HG03060 (cell line): ENCODE data around the gene AKR7A3.
A peak's percentile ranks its signal among the peaks of the same experiment; 100 is the strongest.
"Not testable (repeated sequence)": the region's sequence is repeated elsewhere in the genome, so short reads cannot be mapped to it uniquely, and the experiment has no call there.

ENCODE experiments used
- ATAC-seq: cut with Tn5 transposase; IDR thresholded peaks from one replicate; pipeline ENCODE4 v1.9.1; 2021; ENCODE audit warnings: low read depth, moderate number of reproducible peaks; ENCODE audit not compliant: unreplicated experiment

The AKR7A3 gene

DNA sequence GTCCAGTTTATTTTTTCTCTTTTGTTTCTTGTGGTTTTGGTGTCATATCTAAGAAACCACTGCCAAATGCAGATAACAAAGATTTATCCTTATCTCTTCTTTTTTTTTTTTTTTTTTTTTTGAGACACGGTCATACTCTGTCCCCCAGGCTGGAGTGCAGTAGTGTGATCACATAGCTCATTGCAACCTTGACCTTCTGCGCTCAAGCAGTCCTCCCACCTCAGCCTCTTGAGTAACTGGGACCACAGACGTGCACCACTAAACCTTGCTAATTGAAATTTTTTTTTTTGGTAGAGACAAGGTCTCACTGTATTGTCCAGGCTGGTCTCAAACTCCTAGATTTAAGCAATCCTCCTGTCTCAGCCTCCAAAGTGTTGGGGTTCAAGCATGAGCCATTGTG, 32.5 kb upstream of the AKR7A3 start:
- ATAC-seq = no peak

DNA sequence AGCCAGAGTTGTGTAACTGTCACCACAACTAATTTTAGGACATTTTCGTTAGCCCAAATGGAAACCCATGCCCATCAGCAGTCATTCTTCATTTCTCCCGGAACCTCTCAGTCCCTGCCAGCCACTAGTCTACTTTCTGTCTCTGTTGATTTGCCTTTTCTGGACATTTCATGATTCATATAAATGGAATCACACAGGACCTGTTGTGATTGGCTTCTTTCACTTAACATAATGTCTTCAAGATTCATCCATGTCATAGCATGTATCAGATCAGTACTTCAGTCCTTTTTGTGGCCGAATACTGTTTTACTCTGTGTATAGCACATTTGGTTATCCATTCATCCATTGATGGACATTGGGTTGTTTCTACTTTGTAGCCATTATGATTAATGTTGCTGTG, 30.6 kb upstream of the AKR7A3 start:
- ATAC-seq = no peak

DNA sequence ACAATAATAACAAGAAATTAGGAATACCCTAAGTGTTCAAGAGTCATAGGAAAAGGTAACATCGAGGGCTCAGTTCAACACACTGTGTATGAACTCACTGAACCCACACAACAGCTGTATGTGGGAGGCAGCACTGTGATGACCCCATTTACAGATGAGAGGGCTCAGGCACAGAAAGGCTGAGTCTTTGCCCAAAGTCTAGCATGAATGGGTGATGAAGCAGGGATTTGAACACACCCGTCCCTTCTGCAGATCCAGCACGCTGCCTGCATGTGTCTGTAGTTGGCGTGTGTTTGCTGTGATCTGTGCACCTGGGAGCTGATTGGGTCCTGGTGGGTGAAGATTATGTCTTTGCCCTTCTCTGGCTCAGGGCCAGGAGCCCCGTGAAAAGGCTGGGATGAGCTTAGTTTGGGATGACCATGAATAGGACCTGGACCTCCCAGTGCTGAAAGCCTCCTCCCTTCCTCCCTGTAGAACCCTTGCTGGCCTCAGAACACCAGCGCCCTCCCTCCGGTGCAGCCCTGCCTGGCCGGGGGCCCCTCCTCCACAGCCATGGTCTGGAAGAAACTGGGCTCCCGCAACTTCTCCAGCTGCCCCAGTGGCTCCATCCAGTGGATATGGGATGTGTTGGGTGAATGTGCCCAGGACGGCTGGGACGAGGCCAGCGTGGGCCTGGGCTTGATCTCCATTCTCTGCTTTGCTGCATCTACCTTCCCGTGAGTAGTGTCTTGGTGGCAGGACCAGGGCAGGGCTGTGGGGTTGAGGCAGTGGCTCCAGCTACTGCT, 28.7 kb upstream of the AKR7A3 start:
- ATAC-seq = no peak

DNA sequence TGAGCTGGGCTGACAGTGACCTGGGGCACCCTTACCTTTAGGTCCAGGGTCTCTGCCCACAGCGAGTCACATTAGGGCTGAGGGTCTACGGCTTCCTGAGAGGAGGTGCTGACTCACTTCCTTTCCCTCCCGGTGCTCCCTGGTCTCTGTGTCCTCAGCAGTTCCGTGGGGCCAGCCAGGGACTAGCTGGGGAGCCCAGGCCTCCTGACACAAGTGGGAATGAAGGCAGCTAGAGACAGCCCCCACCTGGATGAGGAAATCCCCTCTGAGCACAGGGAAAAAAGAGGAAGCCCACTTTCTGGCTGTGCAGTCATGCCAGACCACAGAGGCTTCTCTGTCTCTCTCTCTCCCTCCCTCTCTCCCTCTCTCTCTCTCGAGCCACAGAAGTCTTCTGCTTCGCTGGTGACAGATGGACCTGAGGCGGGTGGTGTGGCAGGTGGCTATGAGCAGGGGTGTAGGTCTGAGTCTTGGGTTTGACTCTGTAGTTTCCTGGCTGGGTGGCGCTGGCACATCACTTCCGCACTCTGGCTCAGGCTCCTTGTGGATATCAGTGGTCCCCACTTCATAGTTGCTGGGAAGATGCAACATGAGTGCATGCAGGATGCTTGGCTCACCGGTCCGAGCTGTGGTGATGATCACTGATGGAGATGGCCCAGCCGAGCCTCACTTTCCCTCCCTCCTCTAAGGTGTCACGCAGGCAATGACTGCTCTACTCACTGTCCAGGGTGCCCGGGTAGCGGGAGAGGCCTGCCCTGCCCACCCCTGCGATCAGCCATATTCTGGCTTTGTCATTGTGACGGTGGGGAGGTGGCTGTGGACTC, 27.0 kb upstream of the AKR7A3 start:
- ATAC-seq = no peak

DNA sequence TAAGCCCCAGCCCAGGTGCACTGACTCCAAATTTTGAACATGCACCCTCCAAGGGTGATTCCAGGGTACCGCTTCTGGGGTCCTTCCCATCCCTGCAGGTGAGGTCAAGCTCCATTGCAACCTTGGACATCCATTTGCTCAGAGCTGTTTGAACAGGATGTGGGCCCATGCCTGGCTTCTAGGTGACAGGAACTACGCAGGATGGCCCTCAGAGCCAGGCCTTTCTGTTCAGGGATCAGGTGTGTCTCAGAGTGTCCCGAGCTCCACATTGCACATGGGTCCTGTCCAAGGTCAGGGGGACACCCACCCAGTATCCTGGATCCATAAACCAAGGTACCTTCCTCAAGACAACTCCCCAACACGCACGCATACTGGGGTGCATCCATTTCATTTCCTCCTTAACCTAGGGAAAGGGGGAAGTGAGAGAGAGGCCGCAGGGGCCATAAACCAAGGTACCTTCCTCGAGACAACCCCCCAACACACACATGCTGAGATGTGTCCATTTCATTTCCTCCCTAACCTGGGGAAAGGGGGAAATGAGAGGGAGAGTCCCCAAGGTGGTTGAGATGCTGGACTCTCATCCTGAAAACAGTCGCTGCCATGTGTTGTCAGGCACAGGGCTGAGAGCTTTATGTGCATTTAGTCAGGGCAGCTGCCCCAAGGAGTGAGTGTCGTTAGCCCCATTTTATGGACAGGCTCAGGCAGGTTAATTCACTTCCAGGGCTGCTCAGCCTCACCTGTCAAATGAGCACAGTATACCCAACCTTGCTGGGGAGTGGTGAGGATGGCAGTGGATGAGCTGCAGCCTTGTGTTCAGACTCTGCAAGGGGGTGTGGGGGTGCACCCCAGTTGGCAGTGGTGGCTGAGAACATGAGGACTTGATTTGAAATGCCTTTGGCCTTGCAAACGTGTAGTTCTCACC, 25.7 kb upstream of the AKR7A3 start:
- ATAC-seq = no peak

DNA sequence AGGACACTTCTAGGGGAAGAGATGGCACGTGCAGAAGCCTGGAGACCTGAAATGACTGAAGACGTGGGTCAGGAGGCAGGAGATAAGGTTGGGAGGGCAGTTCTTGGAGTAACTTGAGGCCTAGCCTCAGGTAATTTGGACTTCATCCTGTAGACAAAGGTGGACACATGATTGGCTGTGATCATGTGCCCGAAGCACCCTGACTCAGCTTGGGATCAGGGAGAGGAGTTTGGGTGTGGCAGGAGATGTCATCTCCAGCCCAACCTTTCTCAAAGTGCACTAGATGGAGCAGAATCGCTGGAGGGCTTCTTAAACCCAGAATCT, 25.0 kb upstream of the AKR7A3 start:
- ATAC-seq = no peak

DNA sequence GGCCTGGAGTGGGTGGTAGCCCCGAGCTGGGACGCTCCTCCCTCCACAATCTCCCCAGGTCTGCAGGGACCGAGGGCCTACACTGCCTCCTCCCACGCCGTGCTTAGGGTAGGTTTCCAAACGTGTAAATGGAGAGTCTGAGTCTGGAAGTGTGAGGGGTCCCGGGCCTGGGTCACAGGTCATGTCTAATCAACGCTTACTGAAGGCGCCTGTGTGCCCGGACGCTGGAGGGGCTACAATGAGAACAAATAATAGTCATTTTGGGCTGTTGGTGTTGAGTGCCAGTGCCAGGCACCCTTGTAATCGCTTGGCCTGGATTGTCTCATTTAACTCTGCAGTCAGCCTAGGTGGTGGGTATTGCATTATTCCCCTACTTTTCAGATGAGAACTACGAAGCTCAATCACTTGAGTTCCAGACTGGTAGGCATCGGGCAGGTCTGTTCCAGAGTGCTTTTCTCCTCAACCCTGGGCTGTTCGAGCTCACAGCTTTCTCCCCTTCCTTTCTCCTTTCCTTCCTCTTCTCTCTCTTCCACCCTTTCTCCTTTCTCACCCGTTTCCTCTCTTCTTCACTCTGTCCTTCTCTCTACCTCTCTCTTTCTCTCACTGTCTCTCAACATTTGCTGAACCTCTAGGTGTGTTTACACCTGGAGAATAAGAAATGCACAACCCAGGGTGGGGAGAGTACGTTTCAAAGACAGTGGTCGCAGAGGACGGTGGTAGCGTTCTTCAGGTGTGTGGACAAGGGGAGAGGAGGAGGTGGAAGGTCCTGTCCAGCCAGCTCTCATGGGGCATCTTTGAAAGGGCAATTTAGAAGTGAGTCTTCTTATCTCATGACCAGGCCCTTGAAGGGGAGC, 24.4 kb upstream of the AKR7A3 start:
- ATAC-seq = no peak

DNA sequence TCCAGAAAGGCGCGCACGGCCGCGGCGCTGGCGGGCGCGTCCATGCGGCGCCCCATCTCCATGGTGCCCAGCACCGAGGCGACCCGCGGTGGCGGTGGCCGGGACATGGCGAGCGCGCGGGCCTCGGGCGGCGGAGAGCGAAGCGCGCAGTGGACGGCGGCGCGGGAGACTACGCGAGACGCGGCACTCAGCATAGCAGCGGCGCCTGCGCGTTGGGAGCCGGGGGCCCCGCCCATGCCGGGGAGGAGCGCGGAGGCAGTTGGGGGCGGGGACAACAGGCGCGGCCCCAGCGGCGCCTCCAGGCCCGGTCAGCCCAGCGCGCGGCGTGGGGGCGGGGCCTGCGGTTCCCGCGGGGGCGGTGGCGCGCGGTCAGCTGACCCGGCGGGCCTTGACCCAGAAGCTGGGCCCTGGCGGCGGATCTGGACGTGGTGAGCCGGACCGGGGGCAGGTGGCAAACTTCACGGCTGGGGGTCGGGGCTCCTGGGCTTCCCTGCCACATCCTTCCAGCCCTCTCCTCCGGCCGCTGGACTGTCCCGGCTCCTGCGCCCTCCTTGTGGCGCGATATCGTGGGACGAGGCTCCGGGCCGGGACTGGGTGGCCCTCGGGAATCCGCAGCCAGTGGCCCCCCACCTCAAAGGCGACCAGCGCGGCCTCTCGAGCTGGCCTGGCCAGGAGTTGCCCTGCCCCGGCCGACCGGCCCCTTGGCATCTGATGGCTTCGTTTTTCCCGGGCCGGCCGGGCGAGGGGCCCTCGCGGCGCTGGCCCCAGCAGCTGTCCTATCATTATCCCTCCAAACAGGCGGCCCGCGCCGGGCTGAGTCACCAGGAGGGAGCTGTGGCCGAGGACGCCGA, 23.6 kb upstream of the AKR7A3 start, which contains the start of the genes AKR7A2 and SLC66A1:
TSS of gene AKR7A2 (minus strand) at position 214 of the 851 bp plus-strand sequence. CDS start at position 194, 20 bp downstream.
TSS of gene SLC66A1 (plus strand) at position 396 of the 851 bp plus-strand sequence. CDS start 5,352 bp downstream, outside the sequence.
- ATAC-seq = peak; percentile 33

DNA sequence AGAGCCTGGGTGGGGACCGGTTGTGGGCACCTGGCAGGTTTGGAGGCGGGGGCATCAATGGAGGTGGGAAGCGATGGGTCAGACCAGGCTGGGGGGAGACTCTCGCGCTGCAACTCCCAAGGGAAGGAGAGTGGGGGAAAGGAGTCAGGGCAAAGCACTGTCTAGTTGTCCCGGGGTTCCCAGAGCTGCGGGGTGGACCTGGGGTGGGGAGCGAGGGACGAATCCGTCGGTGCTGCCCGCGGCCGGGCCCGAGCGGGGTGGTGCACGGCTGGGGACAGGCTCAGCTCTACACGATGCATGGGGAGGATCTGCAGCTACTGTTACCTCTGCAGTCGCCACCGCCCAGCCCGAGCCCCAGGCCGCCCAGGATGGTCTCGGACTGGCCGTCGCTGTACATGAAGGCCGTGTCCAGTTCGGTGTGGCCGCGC, 22.9 kb upstream of the AKR7A3 start:
- ATAC-seq = no peak

DNA sequence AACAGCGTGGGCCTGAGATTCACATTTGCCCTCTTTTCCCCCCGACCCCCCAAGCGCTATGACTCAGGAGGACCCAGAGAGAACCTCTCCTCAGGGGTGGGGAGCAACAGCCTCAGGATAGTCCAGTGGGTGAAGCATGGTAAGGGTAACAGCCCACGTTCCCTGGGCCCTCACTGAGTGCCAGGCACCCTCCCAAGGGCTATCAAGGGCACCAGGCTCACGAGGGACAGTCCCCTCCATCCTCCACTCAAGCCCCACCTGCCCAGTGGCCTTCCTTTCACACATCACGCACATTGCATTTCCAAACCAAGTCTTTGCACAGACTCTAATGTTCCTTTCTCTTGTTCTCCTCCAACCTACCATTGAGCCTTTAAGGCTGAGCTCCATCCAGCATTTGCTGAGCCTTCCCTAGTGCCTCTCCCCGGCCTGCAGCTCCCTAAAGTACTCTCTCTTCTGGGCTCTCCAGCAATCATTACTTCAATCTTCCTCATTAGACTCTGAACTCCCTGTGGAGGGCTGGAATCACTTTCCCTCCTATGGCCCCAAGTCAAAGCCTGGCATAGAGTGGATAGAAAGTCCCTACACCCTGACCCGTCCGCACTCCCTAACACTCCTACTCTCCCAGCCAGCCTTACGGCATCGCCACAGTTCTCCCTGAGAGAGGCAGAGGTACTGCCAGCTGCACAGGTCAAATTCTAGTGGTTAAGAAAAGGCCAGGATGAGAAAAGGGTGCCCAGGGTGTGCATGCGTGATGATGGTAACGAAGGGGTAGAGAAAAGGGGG, 22.3 kb upstream of the AKR7A3 start:
- ATAC-seq = no peak

DNA sequence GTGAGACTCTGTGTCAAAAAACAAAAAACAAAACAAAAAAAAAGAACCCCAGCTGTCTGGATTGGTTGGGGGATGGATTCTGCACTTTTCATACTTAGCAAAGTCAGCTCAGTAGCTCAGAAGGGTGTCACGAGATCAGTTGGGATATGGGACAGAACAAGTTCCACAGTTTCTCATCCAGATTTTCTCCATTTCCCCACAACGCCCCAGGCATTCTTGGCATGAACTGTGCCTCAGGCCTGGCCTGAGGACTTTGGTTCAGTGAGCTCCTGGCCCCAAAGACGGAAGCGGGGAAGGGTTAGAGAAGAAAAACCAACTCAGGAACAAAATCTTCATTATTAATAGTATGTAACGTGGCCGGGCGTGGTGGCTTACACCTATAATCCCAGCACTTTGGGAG, 21.5 kb upstream of the AKR7A3 start:
- ATAC-seq = no peak

DNA sequence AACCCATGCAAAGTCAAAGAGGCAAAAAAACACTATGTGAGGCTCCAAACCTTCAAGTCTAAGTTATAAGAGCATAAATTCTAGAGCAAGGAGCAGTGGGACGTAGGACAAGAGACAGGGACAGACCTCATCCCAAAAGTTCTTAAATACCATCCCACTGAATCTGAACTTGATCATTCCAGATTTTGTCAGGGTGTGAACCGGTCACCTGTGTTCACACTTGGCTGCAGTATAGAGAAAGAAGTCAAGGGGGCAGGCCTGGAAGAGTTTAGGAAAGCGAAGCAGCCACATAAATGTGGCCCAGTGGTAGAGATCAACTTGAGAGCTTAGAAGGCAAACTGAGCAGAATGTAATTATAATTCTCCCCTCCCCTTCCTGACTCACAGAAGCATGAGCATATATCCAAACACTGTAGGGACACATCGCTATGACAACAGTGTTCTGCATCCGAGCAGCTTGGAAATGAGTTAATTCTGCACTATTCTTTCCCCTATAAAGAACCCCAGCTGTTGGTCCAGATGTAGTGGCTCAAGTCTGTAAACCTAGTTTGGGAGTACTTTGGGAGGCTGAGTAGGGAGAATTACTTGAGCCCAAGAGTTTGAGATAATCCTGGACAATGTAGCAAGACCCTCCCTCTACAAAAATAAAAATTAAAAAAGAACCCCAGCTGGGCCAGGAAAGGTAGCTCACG, 20.7 kb upstream of the AKR7A3 start:
- no peak for ATAC-seq

DNA sequence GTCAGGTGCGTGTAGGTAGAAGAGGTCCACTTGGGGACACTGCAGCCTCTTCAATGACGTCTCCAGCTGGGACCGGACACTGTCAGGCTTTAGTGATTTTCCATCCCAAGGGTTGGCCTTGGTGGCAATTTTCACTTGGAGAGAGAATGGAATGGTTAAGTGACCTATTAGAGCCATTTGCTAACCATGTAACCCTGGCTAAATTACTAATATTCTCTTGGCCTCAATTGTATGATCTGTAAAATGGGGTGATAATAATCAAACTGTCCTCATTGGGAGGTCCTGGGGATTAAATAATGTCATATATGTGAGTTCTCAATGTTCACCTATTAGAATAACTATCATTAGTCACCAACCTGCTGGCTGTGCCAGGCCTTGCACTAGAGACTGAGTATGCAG, 19.9 kb upstream of the AKR7A3 start:
- no peak for ATAC-seq

DNA sequence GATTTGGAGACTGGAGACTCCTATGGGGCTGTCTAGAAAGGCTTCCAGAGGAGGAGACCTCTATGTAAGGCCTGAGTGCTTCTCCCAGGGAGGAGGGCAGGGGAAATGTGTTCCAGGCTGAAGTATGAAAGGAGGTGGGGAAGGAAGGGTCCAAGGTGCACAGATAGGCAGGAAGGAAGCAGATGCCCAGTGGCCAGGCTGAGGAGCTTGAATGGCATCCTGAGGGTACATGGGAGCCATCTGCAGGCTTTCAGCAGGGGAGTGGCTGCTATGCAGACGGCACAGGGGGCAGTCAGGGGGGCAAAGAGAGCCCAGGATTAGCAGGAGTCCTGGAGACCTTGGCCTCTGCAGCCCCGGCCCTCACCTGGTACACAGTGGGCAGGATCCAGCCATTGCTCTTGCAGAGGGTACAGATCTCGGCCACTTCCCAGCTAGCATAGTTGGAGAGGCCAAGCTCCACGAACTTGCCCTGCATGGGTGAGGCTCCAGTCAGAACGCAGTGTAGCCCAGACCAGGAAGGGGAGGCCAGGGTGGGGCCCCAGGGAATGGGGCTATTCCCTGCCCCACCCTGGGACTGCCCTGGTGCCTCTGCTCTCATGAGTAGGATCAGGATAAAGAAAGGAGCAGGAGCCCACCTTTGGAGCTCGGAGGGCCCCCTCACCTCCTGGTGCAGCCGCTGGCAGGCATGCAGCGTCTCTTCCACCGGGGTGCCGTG, 19.4 kb upstream of the AKR7A3 start:
- ATAC-seq = no peak

DNA sequence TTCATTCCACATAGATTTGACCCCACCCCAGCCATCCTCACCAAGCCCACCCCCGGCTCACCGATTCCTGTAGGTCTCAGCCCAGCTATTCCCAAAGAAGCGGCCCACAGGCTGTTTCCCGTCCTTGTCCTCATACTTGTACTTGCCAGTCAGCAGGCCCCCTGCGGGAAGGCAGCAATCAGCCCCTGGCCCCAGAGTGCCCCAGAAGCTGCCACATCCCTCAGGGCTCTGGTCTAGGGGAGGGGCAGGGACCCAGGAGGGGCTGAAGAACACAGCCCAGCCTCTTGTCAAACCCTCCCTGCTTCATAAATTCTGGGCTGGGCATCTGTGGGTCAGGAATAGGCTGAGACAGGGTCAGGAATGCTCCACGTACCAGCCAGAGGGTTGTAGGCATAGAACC, 18.4 kb upstream of the AKR7A3 start:
- ATAC-seq = no peak

DNA sequence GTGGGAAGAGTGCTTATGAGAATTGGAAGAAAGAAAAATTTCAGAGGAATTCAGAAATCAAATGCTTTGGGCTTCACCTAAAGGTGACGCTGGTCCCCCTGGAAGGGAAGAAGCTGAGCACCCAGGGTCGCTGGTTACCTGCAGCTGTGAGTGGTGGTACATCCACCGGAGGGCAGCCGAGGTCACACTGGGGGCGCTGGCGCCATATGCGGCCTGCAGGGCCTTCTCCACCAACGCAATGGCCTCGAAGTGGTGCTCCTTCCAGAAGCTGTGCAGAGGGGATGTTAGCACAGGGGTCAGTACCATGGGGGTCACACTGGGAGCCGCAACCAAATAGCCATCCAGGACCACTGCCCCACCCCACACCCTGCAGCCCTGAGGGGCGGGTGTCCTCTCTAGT, 17.3 kb upstream of the AKR7A3 start:
- no peak for ATAC-seq

DNA sequence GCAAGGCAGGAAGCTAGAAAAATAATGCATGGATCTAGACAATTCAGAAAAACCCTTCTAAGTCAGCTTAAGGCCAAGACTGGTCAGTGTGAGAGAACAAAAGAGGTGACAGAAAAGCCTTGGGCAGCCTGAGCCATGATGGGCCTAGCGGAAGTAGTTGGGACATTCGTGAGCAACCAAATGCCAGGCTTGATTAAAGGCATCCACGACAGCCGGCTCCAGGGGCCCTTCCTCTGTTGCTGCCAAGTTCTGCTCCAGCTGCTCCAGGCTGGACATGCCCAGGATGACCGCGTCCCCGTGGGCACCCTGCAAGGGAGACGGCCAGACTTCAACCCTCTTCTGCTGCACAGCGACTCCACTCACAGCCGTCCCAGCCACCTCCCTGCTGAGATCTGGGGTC, 15.5 kb upstream of the AKR7A3 start:
- not testable (repeated sequence) for ATAC-seq
